ENCODE results near the gene BATF2.

- TF ChIP-seq CTCF (IDR thresholded peaks at IDR 0.05; ENCODE audit: low read depth, low read length, missing input control): no peak
- TF ChIP-seq EGR1 (IDR thresholded peaks at IDR 0.05; ENCODE audit: low read depth in 2 of 2): no peak
- TF ChIP-seq GABPA (IDR thresholded peaks at IDR 0.05 in 1 of 2, conservative IDR thresholded peaks at IDR 0.05 in 1 of 2): no peak
- no peak for TF ChIP-seq YY1 (IDR thresholded peaks at IDR 0.05)
- no peak for TF ChIP-seq JUND (IDR thresholded peaks at IDR 0.05)
Observed at GRCh38 chr11:65021003-65021402, 24.2 kb upstream of the BATF2 start.

Measured in liver (tissue), 3 donors.